RPMI8226 (cell line): ENCODE data around the gene CTSS.
"Not testable (repeated sequence)": the region's sequence is repeated elsewhere in the genome, so short reads cannot be mapped to it uniquely, and the experiment has no call there.

Experiments
- DNase-seq: peaks from one replicate; pipeline ENCODE4 v3.0.0-alpha.2; 2015

Gene CTSS

GRCh38 chr1:150772326-150772725, 6.7 kb upstream of the CTSS start:
- no peak for DNase-seq

- not testable (repeated sequence) for DNase-seq
These were observed 2.1 kb upstream of the CTSS start for GRCh38 chr1:150767704-150768103.

- DNase-seq = not testable (repeated sequence)
These were observed 361 bp upstream of the CTSS start for GRCh38 chr1:150765977-150766301.

GRCh38 chr1:150764617-150765101, 919 bp downstream of the CTSS start:
- DNase-seq = peak; percentile 35

GRCh38 chr1:150763018-150763417, 2.6 kb downstream of the CTSS start:
- DNase-seq = no peak

GRCh38 chr1:150762552-150762951, 3.0 kb downstream of the CTSS start:
- no peak for DNase-seq

- no peak for DNase-seq
These were observed 3.8 kb downstream of the CTSS start for GRCh38 chr1:150761801-150762200.

- DNase-seq = no peak
These were observed 5.6 kb downstream of the CTSS start for GRCh38 chr1:150760013-150760412.

- no peak for DNase-seq
These were observed 12.2 kb downstream of the CTSS start for GRCh38 chr1:150753416-150753815.

- DNase-seq = no peak
These were observed 14.1 kb downstream of the CTSS start for GRCh38 chr1:150751443-150751842.

- no peak for DNase-seq
These were observed 15.8 kb downstream of the CTSS start for GRCh38 chr1:150749720-150750311.

- no peak for DNase-seq
These were observed 16.5 kb downstream of the CTSS start for GRCh38 chr1:150748878-150749719.

GRCh38 chr1:150730130-150730721, 35.4 kb downstream of the CTSS start:
- no peak for DNase-seq

GRCh38 chr1:150724336-150724735, 41.2 kb downstream of the CTSS start:
- no peak for DNase-seq

- no peak for DNase-seq
These were observed 44.9 kb downstream of the CTSS start, which contains the start of gene HORMAD1 for GRCh38 chr1:150720703-150721102. Gene HORMAD1 (minus strand): TSS chr1:150720895. CDS start chr1:150719505, 1,390 bp downstream.

- DNase-seq = no peak
These were observed 45.5 kb downstream of the CTSS start for GRCh38 chr1:150720098-150720497.

GRCh38 chr1:150718225-150718891, 47.2 kb downstream of the CTSS start:
- DNase-seq = no peak

GRCh38 chr1:150709031-150709430, 56.5 kb downstream of the CTSS start:
- DNase-seq = not testable (repeated sequence)

GRCh38 chr1:150708595-150708994, 57.0 kb downstream of the CTSS start:
- no peak for DNase-seq

- DNase-seq = no peak
These were observed 59.5 kb downstream of the CTSS start for GRCh38 chr1:150706091-150706490.

GRCh38 chr1:150703427-150703826, 62.2 kb downstream of the CTSS start:
- no peak for DNase-seq

- DNase-seq = peak; percentile 99
These were observed 68.3 kb downstream of the CTSS start, which contains the start of gene GOLPH3L for GRCh38 chr1:150696995-150697927. Gene GOLPH3L (minus strand): TSS chr1:150697154. CDS start chr1:150694838, 2,316 bp downstream.
